H7 (cell line): ENCODE data around the gene MAST2. TPM values are rescaled to one million over a fixed set of nuclear protein-coding genes. Genes with fewer than 3 reads are reported as not detected.

ENCODE experiments used
- DNase-seq: peaks from one replicate; pipeline ENCODE4 v3.0.0; 2012
- H3K27me3 ChIP-seq: 2 replicates; pipeline ENCODE4 v1.6.0; 2011; ENCODE audit warnings: mild to moderate bottlenecking, low read length; ENCODE audit not compliant: control insufficient read depth, insufficient read depth
- H3K36me3 ChIP-seq: replicated peaks from 2 replicates; pipeline ENCODE4 v1.5.1; 2011; ENCODE audit warnings: low read length; ENCODE audit not compliant: control insufficient read depth, insufficient read depth
- H3K4me3 ChIP-seq: 2 replicates; pipeline ENCODE4 v1.5.1; 2011; ENCODE audit warnings: low read depth, mild to moderate bottlenecking, control low read depth, low read length, moderate library complexity; ENCODE audit not compliant: insufficient read depth
- total RNA-seq: library from RNA; depleted of rRNA; stranded (reverse); fragments of >200 nt; shearing (Covaris generic); gene quantifications from 2 replicates; pipeline ENCODE4 v1.2.3, GENCODE V29; 2014

MAST2 gene
- total RNA-seq, 1 experiment from 2014 or later: 31.8 TPM

DNA sequence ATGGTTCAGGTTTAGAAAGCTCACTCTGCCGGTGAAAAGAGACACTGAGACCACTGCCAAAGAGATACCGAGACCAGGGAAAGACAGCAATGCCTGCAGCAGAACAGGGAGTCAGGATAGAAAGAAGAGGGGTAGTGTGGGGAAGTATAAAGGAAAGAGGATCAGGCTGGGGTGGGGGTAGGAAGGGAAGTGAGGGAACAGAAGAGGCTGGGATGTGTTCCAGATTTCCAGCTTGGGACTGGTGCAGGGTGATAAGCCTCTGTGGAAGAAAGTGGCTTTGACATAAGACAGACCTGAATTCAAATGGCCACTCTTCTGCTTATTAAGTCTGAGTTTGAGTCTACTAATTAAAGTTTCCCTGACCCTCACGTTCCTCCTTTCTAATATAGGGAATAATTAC, 223.1 kb downstream of the MAST2 start:
- DNase-seq: no peak
- H3K27me3 ChIP-seq: no peaks in the 10 kb centered on the region
- H3K36me3 ChIP-seq: peaks cover 28% of the 10 kb centered on the region
- no peak overlapping the region for H3K4me3 ChIP-seq

DNA sequence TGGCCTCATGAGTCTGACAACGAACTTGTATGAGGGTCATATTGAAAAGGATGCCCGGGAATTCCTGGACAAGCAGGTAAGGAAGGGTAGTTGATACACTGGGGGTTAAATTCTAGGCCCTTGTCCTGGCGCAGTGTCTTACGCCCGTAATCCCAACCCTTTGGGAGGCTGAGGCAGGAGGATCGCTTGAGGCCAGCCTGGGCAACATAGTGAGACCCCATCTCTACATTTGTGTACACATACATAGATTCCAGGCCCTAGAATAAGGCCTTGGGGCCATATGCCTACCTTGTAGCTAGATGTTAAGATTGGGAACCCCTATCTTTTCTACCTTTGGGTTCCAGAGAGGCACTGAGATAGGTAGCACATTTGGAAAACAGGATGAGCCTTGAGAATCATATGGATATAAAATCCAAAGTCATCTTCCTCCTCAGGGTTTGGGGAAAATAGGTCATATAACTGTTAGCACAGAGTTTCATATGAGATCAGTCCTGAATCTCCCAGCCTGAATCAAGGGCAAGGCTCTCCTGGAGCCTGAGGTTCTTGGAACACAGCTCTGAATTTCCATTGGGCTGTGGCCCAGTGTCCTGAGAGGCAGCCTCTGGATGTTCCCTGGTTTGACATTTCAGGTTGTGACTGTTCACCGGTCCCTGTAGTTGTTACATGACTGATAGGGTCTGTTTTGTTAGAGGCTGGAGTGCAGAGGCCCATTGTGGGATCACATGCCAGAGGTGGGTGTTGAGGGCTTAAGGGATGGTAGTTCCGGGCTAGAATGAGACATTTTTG, 224.6 kb downstream of the MAST2 start:
- Histone ChIP-seq H3K4me3 (no peak overlapping the region), H3K36me3 (peaks cover 30% of the 10 kb centered on the region), H3K27me3 (no peaks in the 10 kb centered on the region)
- no peak for DNase-seq

DNA sequence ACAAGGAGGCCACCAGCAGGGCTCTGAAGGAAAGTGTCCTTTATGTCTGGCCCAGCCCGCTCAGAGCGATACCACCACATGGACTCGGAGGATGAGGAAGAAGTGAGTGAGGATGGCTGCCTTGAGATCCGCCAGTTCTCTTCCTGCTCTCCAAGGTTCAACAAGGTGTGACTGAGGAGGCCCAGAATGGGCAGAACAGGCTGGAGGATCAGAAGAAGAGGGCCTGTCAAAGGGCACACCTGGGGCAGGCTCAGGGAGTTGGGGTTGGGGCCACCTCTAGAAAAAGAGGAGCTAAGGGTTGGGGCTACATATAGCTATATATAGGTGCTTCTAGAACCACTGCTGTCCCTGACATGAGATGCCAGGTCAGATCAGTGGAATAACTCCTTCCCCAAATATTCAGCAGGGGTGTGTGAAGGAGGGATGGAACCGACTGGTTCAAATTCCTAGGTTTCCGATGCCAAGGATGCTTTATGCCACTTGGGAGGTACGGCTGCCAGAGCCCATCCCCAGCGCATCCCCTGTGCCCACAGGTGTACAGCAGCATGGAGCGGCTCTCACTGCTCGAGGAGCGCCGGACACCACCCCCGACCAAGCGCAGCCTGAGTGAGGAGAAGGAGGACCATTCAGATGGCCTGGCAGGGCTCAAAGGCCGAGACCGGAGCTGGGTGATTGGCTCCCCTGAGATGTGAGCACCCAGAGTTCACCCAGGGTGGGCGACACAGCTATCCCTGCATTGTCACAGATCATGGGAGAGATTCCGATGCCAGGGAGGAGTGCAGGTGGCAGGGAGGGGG, 226.9 kb downstream of the MAST2 start:
- Histone ChIP-seq H3K4me3 (no peak overlapping the region), H3K27me3 (no peaks in the 10 kb centered on the region), H3K36me3 (peaks cover 17% of the 10 kb centered on the region)
- DNase-seq: peak; percentile 32

DNA sequence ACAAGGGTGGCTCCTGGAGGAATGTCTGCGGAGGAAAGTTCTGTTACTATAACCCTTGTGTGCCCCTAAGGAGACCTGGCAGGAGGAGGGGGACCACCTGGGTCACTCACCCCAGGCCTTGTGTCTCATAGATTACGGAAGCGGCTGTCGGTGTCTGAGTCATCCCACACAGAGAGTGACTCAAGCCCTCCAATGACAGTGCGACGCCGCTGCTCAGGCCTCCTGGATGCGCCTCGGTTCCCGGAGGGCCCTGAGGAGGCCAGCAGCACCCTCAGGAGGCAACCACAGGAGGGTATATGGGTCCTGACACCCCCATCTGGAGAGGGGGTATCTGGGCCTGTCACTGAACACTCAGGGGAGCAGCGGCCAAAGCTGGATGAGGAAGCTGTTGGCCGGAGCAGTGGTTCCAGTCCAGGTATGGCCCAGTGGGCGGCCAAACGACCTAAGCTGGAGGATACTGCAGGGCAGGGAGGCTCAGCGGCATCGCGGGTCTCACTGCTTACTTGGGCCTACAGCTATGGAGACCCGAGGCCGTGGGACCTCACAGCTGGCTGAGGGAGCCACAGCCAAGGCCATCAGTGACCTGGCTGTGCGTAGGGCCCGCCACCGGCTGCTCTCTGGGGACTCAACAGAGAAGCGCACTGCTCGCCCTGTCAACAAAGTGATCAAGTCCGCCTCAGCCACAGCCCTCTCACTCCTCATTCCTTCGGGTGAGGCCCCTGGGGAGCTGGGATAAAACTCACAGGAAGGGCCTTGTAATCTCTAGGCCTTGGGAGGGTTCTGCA, 227.7 kb downstream of the MAST2 start:
- Histone ChIP-seq H3K36me3 (peaks cover 17% of the 10 kb centered on the region), H3K27me3 (no peaks in the 10 kb centered on the region), H3K4me3 (no peak overlapping the region)
- peak; percentile 31 for DNase-seq

DNA sequence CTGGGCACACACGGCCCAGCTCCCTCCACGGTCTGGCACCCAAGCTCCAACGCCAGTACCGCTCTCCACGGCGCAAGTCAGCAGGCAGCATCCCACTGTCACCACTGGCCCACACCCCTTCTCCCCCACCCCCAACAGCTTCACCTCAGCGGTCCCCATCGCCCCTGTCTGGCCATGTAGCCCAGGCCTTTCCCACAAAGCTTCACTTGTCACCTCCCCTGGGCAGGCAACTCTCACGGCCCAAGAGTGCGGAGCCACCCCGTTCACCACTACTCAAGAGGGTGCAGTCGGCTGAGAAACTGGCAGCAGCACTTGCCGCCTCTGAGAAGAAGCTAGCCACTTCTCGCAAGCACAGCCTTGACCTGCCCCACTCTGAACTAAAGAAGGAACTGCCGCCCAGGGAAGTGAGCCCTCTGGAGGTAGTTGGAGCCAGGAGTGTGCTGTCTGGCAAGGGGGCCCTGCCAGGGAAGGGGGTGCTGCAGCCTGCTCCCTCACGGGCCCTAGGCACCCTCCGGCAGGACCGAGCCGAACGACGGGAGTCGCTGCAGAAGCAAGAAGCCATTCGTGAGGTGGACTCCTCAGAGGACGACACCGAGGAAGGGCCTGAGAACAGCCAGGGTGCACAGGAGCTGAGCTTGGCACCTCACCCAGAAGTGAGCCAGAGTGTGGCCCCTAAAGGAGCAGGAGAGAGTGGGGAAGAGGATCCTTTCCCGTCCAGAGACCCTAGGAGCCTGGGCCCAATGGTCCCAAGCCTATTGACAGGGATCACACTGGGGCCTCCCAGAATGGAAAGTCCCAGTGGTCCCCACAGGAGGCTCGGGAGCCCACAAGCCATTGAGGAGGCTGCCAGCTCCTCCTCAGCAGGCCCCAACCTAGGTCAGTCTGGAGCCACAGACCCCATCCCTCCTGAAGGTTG, 231.4 kb downstream of the MAST2 start:
- Histone ChIP-seq H3K36me3 (peaks cover 12% of the 10 kb centered on the region), H3K4me3 (no peak overlapping the region), H3K27me3 (no peaks in the 10 kb centered on the region)
- DNase-seq: peak; percentile 62

DNA sequence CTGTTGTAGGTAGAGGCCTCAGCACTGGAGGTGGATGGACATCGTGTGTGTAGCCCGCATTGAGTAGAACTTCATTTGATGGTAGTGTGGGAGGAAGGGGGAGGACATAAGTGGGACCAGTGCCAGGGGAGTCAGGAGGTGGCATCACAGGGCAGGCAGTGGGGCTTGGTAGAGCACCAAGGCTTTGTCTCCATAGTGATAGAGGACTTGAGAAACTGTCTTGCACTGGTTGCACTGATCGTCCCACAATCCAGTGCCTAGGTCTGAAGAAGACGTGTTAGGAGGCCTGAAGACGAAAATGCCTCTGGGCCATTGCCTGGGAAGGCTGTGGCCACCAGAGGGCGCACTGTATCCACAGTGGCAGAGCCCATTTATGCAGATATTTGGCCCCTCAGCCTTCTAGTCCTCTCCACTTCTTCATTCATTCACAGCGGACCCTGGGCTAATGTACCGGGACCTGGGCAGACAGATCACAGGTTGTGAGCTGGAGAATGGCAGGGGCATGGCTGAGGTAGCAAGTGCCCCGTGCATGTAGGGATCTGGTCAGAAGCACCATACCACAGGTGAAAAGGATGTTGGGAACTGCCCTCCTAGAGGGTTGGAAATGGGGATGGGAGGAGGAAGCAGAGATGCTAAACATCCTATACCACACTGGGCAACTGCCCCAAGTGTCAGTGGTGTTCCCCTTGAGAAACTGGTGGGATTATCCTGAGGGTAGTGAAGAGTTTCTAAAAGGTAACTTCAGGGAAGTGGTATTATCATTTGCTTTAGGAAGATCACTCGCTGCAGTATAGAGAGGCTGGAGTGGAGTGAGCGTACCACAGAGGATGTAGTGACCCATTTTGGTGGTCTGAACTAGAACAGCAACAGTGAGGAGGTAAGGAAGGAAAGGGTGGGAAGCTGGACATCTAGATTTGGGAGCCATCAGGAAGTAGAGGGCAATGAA, 233.8 kb downstream of the MAST2 start:
- no peaks in the 10 kb centered on the region for H3K27me3 ChIP-seq
- no peak overlapping the region for H3K4me3 ChIP-seq
- peaks cover 6% of the 10 kb centered on the region for H3K36me3 ChIP-seq
- peak; percentile 84 for DNase-seq

DNA sequence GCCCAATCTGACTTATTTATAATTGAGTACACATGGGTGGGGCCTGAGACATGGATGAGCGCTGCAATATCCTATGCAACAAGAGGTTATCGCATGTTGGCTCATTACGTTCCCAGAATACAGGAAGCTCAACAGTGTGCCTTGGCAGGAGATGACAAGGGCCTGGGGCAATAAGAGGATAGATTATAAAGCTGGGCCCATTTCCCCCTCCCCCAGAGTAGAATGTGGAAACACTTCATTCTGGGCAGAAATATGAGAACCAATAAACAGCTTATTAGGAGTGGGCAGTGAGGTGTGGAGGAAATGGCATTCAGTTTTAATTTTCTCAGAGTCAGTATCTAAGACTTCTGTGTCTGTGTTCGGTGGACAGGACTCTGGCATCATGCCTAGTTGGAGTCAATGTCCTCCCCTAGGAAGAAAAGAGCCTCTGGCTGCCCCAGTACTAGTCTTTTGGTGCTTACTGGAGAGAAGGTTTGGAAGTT, 236.2 kb downstream of the MAST2 start:
- Histone ChIP-seq H3K36me3 (no peaks in the 10 kb centered on the region; the same call in 1 of the 2 replicates), H3K4me3 (no peak overlapping the region), H3K27me3 (no peaks in the 10 kb centered on the region)
- DNase-seq: no peak

DNA sequence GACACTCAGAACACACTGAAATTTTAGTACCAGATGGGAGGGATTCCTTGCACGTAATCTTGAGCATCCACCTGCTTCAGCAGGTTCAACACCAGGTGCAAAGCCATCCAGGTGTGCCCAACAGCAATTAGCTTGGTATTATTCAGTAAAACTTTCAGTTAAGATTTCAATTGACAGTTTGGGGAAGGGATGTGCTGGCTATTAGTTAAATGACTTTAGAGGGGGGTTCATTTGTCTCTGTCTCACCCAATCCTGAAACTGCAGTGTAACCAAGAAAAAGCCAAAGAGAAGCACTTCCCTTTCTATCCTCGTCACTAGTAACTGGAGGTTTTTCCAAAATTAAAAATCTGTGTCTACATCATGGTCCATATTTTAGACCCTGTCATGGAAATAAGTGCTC, 238.1 kb downstream of the MAST2 start:
- Histone ChIP-seq H3K4me3 (no peak overlapping the region), H3K36me3 (no peaks in the 10 kb centered on the region), H3K27me3 (no peaks in the 10 kb centered on the region)
- no peak for DNase-seq

DNA sequence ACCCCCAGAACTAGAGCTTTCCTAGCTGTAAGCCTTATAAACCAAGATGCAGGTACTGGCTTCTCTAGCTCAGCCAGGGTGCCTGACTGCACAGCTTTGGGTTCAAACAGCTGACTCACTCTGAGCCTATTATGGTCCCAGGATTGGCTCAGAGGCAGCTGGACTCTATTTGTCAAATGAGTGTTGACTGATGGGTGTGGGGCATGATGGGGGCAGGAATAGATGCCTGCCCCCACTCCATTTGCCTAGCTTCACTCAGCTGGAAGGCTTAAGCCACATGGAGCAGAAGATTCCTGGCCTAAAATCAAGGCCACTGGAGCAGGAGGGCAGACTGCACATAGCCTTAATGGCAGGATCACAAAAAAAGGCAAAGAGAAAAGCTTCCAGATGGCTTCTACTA, 238.6 kb downstream of the MAST2 start:
- no peak for DNase-seq
- H3K27me3 ChIP-seq: no peaks in the 10 kb centered on the region
- no peak overlapping the region for H3K4me3 ChIP-seq
- no peaks in the 10 kb centered on the region for H3K36me3 ChIP-seq

DNA sequence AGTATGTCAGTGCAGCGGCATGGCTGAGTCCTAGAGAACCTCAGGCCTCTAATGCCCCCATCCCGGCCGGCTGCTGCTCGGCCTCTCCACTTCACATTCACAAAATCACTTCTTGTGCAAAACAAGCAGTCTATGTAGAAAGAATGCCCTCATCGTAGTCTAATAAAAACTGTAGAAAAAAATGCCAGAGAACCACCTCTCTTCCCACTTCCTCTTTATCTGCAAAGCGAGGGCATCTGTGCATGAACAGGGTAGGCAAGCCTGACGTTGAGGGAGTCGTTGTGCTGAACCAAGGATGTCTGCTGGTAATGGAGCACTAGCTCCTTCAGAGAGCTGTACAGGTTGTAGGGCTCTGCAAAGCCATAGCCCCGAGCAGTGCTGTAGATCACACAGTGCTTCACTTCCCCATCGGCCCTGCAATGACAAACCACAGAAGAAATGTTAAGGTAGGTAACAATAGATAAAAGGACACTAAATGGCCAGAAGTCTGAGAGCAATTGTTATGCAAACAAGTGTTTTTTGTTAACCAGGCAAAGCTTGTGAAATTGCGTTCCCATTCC, 240.1 kb downstream of the MAST2 start:
- DNase-seq: peak; percentile 56
- Histone ChIP-seq H3K36me3 (no peaks in the 10 kb centered on the region), H3K4me3 (no peak overlapping the region), H3K27me3 (no peaks in the 10 kb centered on the region)

DNA sequence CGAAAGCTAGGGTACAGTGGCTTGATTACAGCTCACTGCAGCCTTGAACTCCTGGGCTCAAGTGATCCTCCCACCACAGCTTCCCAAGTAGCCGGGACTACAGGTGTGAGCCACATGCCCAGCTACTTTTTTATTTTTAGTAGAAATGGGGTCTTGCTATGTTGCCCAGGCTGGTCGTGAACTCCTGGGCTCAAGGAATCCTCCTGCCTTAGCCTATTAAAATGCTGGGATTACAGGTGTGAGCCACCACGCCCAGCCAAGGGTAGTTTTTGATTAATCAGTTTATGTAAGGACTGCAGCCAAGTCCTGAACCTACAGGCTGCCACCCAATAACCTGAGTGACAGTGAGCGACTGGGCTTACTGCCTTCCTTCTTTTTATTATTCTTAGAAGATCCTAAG, 240.7 kb downstream of the MAST2 start:
- Histone ChIP-seq H3K36me3 (no peaks in the 10 kb centered on the region), H3K27me3 (no peaks in the 10 kb centered on the region)
- DNase-seq: no peak

DNA sequence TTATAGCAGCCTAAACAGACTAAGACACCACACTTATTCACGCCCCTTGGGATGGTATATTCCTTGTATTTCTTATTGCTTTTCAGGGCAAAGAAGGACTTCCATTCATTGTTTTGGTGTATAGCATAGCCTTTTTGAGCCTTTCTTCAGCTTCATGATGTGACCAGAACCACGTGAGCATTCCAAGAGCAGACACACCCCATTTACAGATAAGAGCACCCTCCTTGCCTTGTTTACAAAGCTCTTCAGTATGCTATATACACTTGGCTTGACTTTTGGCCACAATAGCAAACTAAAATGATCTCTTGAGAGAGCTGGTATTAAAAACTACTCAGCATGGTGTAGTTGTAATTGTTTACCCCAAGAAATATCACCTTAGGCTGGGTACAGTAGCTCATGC, 250.3 kb downstream of the MAST2 start:
- DNase-seq: no peak
- Histone ChIP-seq H3K36me3 (no peaks in the 10 kb centered on the region), H3K27me3 (no peaks in the 10 kb centered on the region), H3K4me3 (no peak overlapping the region)

More for the DNA sequence above, 240.7 kb downstream of the MAST2 start:
- H3K4me3 ChIP-seq: no peak overlapping the region

DNA sequence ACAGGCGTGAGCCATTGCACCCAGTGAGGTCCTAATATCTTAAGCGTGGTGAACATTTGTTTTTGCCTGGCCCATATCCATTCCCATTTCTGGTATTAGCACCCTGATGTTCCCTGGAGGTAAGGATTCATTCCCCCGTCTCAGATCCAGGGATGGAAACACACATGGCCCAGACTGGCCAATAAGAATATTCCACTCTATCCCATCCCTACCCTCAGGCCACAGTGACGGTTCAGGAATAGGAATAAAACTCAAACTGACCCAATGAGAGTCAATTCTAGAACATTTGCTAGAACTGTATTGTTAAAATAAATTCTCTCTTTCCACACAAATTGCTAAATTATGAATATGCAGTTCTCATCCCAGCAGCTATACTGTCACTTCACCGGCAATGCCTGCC, 252.9 kb downstream of the MAST2 start:
- Histone ChIP-seq H3K4me3 (no peak overlapping the region), H3K36me3 (no peaks in the 10 kb centered on the region), H3K27me3 (no peaks in the 10 kb centered on the region)
- no peak for DNase-seq
